Measurements from ENCODE around the gene C16orf54.

DNA sequence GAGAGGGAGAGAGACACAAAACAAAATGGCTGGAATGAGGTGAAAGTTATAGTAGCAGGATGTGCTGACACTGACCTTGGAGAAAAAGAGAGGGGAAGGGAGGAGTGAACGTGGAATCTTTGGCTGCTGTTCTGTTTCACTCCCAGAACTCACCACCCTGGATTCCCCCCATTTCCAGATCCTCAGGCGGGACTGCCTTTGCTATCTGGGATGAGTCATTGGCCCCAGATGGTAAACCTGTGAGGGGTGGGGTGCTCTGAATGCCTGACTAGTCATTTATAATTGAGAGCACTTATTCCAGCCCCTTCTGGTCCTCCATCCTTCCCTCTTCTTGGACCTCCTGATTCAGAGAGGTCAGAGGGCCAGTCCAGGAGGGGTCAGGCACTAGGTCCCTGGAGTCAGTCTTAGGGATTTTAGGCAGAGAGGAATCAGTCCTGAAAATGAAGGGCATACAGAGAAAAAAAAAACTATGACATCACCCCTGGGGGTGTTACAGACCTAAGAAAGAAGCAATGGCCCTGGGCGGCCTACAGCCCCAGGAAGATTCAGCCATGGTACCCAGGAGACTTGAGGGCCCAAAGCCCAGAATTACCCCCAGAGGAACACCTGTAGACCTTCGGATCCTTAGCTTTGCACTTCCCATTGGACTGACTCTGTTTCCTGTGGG, 30.1 kb upstream of the C16orf54 start:
- no peak for TF ChIP-seq EZH2 (IDR thresholded peaks at IDR 0.05; ENCODE audit: borderline replicate concordance, low read depth, low read length, severe bottlenecking)
- TF ChIP-seq, protein P1, sequence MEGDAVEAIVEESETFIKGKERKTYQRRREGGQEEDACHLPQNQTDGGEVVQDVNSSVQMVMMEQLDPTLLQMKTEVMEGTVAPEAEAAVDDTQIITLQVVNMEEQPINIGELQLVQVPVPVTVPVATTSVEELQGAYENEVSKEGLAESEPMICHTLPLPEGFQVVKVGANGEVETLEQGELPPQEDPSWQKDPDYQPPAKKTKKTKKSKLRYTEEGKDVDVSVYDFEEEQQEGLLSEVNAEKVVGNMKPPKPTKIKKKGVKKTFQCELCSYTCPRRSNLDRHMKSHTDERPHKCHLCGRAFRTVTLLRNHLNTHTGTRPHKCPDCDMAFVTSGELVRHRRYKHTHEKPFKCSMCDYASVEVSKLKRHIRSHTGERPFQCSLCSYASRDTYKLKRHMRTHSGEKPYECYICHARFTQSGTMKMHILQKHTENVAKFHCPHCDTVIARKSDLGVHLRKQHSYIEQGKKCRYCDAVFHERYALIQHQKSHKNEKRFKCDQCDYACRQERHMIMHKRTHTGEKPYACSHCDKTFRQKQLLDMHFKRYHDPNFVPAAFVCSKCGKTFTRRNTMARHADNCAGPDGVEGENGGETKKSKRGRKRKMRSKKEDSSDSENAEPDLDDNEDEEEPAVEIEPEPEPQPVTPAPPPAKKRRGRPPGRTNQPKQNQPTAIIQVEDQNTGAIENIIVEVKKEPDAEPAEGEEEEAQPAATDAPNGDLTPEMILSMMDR (IDR thresholded peaks at IDR 0.05; ENCODE audit: extremely low read depth in 1 of 2, insufficient read depth in 1 of 2, low read depth in 1 of 2, low read length in 2 of 2): no peak
- no peak for TF ChIP-seq POLR2AphosphoS5 (IDR thresholded peaks at IDR 0.05; ENCODE audit: insufficient read depth, low read depth, low read length)
- no peak for TF ChIP-seq POLR2A (IDR thresholded peaks at IDR 0.05; ENCODE audit: low read depth, low read length)
- no peak for TF ChIP-seq FOS (IDR thresholded peaks at IDR 0.05; ENCODE audit: borderline replicate concordance, insufficient read depth, low read length)
- TF ChIP-seq, protein P2, sequence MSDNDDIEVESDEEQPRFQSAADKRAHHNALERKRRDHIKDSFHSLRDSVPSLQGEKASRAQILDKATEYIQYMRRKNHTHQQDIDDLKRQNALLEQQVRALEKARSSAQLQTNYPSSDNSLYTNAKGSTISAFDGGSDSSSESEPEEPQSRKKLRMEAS (IDR thresholded peaks at IDR 0.05; ENCODE audit: insufficient read depth, insufficient read length): no peak
- no peak for TF ChIP-seq MYC (IDR thresholded peaks at IDR 0.05; ENCODE audit: low read depth, low read length)
